ENCODE results near the gene CHST10.
"Not testable (repeated sequence)": the region's sequence is repeated elsewhere in the genome, so short reads cannot be mapped to it uniquely, and the experiment has no call there.

The CHST10 gene, protein sequence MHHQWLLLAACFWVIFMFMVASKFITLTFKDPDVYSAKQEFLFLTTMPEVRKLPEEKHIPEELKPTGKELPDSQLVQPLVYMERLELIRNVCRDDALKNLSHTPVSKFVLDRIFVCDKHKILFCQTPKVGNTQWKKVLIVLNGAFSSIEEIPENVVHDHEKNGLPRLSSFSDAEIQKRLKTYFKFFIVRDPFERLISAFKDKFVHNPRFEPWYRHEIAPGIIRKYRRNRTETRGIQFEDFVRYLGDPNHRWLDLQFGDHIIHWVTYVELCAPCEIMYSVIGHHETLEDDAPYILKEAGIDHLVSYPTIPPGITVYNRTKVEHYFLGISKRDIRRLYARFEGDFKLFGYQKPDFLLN

DNA sequence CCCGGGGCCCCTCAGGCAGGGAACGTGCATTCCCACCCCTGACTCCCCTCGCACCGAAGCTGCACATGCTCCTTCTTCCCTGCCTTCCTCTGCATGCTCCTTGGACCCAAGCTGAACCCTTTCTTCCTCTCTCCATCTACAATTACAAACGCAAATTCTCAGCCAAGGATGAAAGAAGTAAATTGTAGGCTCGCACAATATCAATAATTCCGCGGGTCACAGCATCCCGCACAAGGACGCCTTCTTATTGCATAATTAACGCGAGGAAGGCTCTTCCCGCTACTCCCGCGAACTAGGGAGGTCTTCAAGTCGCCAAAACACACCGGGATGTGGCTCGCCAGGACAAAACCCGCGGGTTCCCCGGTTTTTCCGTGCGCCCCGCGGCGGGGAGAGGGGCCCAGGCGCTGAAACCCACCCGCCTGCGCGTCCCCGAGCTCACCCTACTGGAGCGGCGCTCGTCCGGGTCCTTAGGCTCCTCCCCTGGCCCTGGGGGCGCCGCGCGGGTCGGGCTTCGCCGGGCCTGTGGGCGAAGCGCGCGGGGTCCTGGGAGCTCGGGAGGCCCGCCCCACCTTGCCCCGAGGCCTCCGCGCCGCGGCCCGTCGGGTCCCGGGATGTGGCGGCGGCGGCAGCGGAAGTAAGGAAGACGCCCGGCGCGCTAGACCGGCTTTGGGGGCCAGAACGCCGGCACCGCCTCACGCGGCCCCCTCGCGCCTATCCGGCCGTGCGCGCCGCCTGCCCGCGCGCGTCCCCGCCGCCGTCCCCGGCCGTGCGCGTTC is at the start of gene CHST10:
CHST10 (minus strand) TSS at position 734 of the 776 bp plus-strand sequence. CDS start 10,993 bp downstream, outside the sequence.
- DNase-seq (ENCODE audit: low read depth): no peak

GRCh38 chr2:100460904-100461530 is 43.5 kb upstream of the CHST10 start:
- in situ Hi-C loops (cut with HindIII; ENCODE audit: low sequenced_read_pairs): no loop called here
- DNase-seq (ENCODE audit: low read depth): no peak
- TF ChIP-seq, protein P1, sequence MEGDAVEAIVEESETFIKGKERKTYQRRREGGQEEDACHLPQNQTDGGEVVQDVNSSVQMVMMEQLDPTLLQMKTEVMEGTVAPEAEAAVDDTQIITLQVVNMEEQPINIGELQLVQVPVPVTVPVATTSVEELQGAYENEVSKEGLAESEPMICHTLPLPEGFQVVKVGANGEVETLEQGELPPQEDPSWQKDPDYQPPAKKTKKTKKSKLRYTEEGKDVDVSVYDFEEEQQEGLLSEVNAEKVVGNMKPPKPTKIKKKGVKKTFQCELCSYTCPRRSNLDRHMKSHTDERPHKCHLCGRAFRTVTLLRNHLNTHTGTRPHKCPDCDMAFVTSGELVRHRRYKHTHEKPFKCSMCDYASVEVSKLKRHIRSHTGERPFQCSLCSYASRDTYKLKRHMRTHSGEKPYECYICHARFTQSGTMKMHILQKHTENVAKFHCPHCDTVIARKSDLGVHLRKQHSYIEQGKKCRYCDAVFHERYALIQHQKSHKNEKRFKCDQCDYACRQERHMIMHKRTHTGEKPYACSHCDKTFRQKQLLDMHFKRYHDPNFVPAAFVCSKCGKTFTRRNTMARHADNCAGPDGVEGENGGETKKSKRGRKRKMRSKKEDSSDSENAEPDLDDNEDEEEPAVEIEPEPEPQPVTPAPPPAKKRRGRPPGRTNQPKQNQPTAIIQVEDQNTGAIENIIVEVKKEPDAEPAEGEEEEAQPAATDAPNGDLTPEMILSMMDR (IDR thresholded peaks at IDR 0.05; ENCODE audit: low read depth, low read length, missing control alignments): no peak
- H3K4me3 ChIP-seq (ENCODE audit: low read depth, low read length): no peak overlapping the region

More for the DNA sequence above, at the start of gene CHST10:
- TF ChIP-seq, protein P1 (IDR thresholded peaks at IDR 0.05; ENCODE audit: low read depth, low read length, missing control alignments): no peak
- H3K4me3 ChIP-seq (ENCODE audit: low read depth, low read length): peak within 1 kb of the TSS; percentile 83
- in situ Hi-C loops (cut with HindIII; ENCODE audit: low sequenced_read_pairs): no loop called here

DNA sequence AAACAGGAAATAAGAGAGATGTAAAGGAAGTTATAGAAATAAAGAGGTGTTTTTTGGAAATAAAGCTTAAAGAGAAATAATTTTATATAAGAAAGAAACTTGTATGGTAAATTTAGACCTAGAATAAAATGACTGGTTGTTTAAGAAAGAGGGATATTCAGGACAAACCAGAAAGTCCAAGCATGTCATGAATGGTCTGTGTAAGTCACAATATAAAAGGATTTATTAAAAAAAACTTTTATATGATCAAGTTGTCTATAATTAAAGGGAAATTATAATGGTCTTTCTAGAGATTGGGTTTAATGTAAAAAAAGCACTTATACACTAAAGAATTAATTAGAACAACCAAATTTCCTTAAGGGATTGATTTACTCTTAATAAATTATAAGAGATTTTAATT is 38.9 kb upstream of the CHST10 start:
- H3K4me3 ChIP-seq (ENCODE audit: low read depth, low read length); in situ Hi-C loops (cut with HindIII; ENCODE audit: low sequenced_read_pairs); DNase-seq (ENCODE audit: low read depth): not testable (repeated sequence)

- no peak overlapping the region for H3K4me3 ChIP-seq (ENCODE audit: low read depth, low read length)
- in situ Hi-C loops (cut with HindIII; ENCODE audit: low sequenced_read_pairs): no loop called here
- TF ChIP-seq, protein P1 (IDR thresholded peaks at IDR 0.05; ENCODE audit: low read depth, low read length, missing control alignments): no peak
- DNase-seq (ENCODE audit: low read depth): no peak
Measured at GRCh38 chr2:100453853-100454252, 36.4 kb upstream of the CHST10 start.

DNA sequence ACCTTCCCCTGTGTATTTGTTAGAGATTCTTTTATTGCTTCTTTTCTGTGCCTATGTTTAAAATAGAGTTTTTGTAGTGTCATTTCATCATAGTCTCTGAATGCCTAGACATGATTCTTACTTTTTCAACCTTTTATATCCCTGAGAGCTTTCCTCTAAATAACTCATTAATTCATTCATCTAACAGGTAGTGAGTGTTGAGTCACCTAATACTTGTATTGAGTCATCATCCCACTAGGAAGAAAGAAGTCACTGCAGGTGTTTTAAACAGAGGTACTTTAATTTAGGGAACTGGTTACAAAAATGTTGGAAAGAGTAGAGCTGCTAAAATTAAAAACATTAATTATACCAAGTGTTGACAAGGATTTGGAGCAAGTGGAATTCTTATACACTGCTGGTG is 34.3 kb upstream of the CHST10 start:
- DNase-seq (ENCODE audit: low read depth): no peak
- in situ Hi-C loops (cut with HindIII; ENCODE audit: low sequenced_read_pairs): no loop called here
- H3K4me3 ChIP-seq (ENCODE audit: low read depth, low read length): no peak overlapping the region
- TF ChIP-seq, protein P1 (IDR thresholded peaks at IDR 0.05; ENCODE audit: low read depth, low read length, missing control alignments): no peak

GRCh38 chr2:100451092-100451491 is 33.6 kb upstream of the CHST10 start:
- H3K4me3 ChIP-seq (ENCODE audit: low read depth, low read length): no peak overlapping the region
- TF ChIP-seq, protein P1 (IDR thresholded peaks at IDR 0.05; ENCODE audit: low read depth, low read length, missing control alignments): no peak
- in situ Hi-C loops (cut with HindIII; ENCODE audit: low sequenced_read_pairs): no loop called here
- no peak for DNase-seq (ENCODE audit: low read depth)

Measured in astrocyte of the cerebellum (primary cell).